GM18508 (cell line): ENCODE measurements around the gene TAS2R13.

ENCODE experiments used
- ATAC-seq: cut with Tn5 transposase; IDR thresholded peaks from one replicate; pipeline ENCODE4 v1.9.1; 2021; ENCODE audit warnings: moderate number of reproducible peaks; ENCODE audit not compliant: insufficient read depth, unreplicated experiment

TAS2R13 gene

GRCh38 chr12:10873378-10873777, 36.0 kb downstream of the TAS2R13 start:
- no peak for ATAC-seq

DNA sequence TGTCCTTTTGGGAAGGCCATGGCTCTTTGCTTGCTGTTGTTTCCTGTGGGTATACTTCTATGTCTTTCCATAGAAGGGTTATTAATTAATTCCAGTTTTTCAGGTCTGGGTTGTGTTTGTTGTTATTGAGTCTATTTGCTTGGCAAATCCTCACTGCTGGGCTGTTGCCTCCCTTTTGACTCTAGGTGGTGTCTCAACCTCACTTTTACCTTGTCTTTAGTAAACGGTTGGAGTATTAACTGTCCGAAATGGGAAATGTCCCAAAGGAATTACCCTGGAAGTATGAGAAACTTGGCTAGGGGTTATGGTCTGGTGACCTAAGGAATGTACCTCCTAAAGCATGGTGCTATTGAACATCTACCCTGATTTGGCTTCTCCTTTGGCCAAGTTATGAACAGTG, 42.0 kb downstream of the TAS2R13 start:
- no peak for ATAC-seq

- no peak for ATAC-seq
Observed at GRCh38 chr12:10863512-10864218, 45.7 kb downstream of the TAS2R13 start.

DNA sequence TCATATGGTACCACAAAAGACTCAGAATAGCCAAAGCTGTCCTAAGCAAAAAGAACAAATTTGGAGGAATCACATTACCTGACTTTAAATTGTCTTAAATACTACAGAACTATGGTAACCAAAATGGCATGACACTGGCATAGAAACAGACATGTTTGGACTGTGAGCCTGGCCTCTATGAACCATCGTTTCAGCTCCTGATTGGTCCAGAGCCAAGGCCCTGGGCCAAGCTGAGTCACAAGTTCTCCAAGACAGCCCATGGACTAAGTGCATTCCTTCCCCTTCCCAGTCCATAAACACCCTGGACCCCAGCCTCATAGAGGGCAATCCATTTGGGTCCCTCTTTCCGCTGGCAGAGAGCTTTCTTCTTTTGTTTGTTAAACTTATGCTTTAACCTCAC, 48.0 kb downstream of the TAS2R13 start:
- ATAC-seq = no peak
